Measurements from ENCODE around the gene ICAM3.

ICAM3 gene

GRCh38 chr19:10316229-10317044 lies 23.0 kb downstream of the ICAM3 start:
- H3K4me1 Mint-ChIP-seq = peaks cover 23% of the 10 kb centered on the region
- H3K4me3 Mint-ChIP-seq = peak overlapping the region; percentile 94
- H3K27ac Mint-ChIP-seq = peak overlapping the region; percentile 92
- H3K27me3 Mint-ChIP-seq (ENCODE audit: low read depth, poor library complexity) = no peaks in the 10 kb centered on the region
- H3K36me3 Mint-ChIP-seq (ENCODE audit: low read depth) = peaks cover 19% of the 10 kb centered on the region
- H3K9me3 Mint-ChIP-seq = no peaks in the 10 kb centered on the region
- TF ChIP-seq CTCF (IDR thresholded peaks at IDR 0.05) = no peak
- no peak for DNase-seq

- DNase-seq = peak; percentile 96
- TF ChIP-seq CTCF (IDR thresholded peaks at IDR 0.05) = no peak
- H3K27me3 Mint-ChIP-seq (ENCODE audit: low read depth, poor library complexity) = no peaks in the 10 kb centered on the region
- peak within 1 kb of the TSS; percentile 94 for H3K4me3 Mint-ChIP-seq
- H3K36me3 Mint-ChIP-seq (ENCODE audit: low read depth) = peaks cover 19% of the 10 kb centered on the region
- H3K4me1 Mint-ChIP-seq = peaks cover 23% of the 10 kb centered on the region
- H3K27ac Mint-ChIP-seq = peak within 1 kb of the TSS; percentile 92
- H3K9me3 Mint-ChIP-seq = no peaks in the 10 kb centered on the region
Observed at GRCh38 chr19:10315335-10316214, 23.8 kb downstream of the ICAM3 start, which contains the start of gene FDX2. FDX2 (minus strand) TSS chr19:10316015; CDS start chr19:10315996, 19 bp downstream.

- Mint-ChIP-seq H3K27me3 (ENCODE audit: low read depth, poor library complexity) (no peaks in the 10 kb centered on the region), H3K9me3 (no peaks in the 10 kb centered on the region), H3K4me1 (peaks cover 3% of the 10 kb centered on the region), H3K36me3 (ENCODE audit: low read depth) (peaks cover 10% of the 10 kb centered on the region), H3K4me3 (no peak within 1 kb of the TSS), H3K27ac (peak within 1 kb of the TSS; percentile 66)
- TF ChIP-seq CTCF (IDR thresholded peaks at IDR 0.05) = no peak
- DNase-seq = no peak
Observed at GRCh38 chr19:10309423-10309822, 30.0 kb downstream of the ICAM3 start, which contains the start of gene ZGLP1. ZGLP1 (minus strand) TSS chr19:10309815.

GRCh38 chr19:10306327-10306726 lies 33.1 kb downstream of the ICAM3 start:
- Mint-ChIP-seq H3K36me3 (ENCODE audit: low read depth) (peaks cover 5% of the 10 kb centered on the region), H3K4me1 (peaks cover 17% of the 10 kb centered on the region), H3K27me3 (ENCODE audit: low read depth, poor library complexity) (peaks cover 14% of the 10 kb centered on the region), H3K4me3 (no peak overlapping the region), H3K9me3 (no peaks in the 10 kb centered on the region), H3K27ac (no peak overlapping the region)
- no peak for DNase-seq
- TF ChIP-seq CTCF (IDR thresholded peaks at IDR 0.05) = no peak

- no peaks in the 10 kb centered on the region for H3K9me3 Mint-ChIP-seq
- DNase-seq = no peak
- no peak for TF ChIP-seq CTCF (IDR thresholded peaks at IDR 0.05)
- no peak overlapping the region for H3K27ac Mint-ChIP-seq
- no peak overlapping the region for H3K4me3 Mint-ChIP-seq
- peaks cover 17% of the 10 kb centered on the region for H3K27me3 Mint-ChIP-seq (ENCODE audit: low read depth, poor library complexity)
- peaks cover 17% of the 10 kb centered on the region for H3K4me1 Mint-ChIP-seq
- H3K36me3 Mint-ChIP-seq (ENCODE audit: low read depth) = peaks cover 5% of the 10 kb centered on the region
Observed at GRCh38 chr19:10305139-10305806, 34.2 kb downstream of the ICAM3 start.

Measured in nephron progenitor cell (in vitro differentiated cells).